Activated CD8-positive, alpha-beta memory T cell treated with anti-CD3 and anti-CD28 coated beads for 36 hours (primary cell): Measurements from ENCODE around the gene FAM153A. TPM values are rescaled to one million over a fixed set of nuclear protein-coding genes. Genes with fewer than 3 reads are reported as not detected.
"Not testable (repeated sequence)": the region's sequence is repeated elsewhere in the genome, so short reads cannot be mapped to it uniquely, and the experiment has no call there.

ENCODE experiments used
- CTCF ChIA-PET: fragments of 350-600 bp; sonication (Branson Sonifier 250); formaldehyde crosslinking; loops from one replicate; lab custom pipeline; 2021; ENCODE audit warnings: antibody characterized with exemption; lab: Charles Lee
- POLR2A ChIA-PET: fragments of 350-600 bp; sonication (Branson Sonifier 250); formaldehyde crosslinking; loops from one replicate; lab custom pipeline; 2021; ENCODE audit warnings: antibody characterized with exemption; lab: Charles Lee
- total RNA-seq, 2 experiments: library from RNA; stranded (reverse); gene quantifications; one replicate each; pipeline ENCODE4 v1.2.3, GENCODE V29; 2021

FAM153A gene
- 1 to 10 TPM; 6.3 to 7.8 TPM for total RNA-seq

- CTCF ChIA-PET, POLR2A ChIA-PET: not testable (repeated sequence)
These were observed at the start of gene FAM153A for GRCh38 chr5:177782792-177783633. Gene FAM153A, minus strand, starts transcription at chr5:177782899.

GRCh38 chr5:177832287-177832686 lies 49.6 kb upstream of the FAM153A start:
- POLR2A ChIA-PET, CTCF ChIA-PET: not testable (repeated sequence)

DNA sequence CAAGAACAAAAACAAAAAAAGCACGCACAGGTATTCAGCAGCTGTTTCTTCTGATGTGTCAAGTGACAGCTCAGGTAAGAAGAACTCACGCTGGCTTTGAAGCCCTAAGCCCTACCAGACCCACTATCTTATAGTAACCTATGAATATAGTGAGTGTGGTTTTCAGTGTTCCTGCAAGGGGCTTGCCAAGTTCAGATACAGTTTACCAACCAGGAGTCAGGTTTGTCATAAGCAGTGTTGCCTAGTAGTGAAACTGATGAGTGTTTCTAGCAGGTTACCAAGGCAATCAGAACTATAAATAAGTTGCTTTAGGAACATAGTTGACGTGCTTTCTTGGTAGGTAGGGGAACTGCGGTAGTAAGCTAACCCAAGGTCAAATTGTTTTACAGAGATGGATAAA lies 43.4 kb upstream of the FAM153A start:
- CTCF ChIA-PET, result not testable (repeated sequence)

DNA sequence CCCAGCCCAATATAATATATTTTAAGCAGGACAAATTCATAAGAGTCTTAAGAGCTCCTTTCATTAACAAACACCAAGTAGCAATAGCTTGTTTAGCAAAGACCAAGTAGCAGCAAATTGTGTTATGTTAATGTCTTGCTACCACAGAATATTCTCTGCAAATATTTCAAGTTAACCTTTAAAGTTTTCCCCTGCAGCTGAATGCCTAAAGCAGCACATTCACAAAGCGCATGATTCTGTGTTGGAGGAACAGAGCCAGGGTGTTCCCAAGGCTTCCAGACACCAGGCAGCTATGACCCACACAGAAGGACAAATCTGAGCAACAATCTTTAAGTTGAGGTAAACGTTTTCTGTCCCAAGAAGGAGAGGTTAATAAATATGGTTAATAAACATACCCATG lies 42.1 kb upstream of the FAM153A start:
- POLR2A ChIA-PET, CTCF ChIA-PET: not testable (repeated sequence)

More for the DNA sequence above, 43.4 kb upstream of the FAM153A start:
- POLR2A ChIA-PET, result not testable (repeated sequence)

- POLR2A ChIA-PET, CTCF ChIA-PET: not testable (repeated sequence)
These were observed 39.8 kb upstream of the FAM153A start for GRCh38 chr5:177822489-177822888.

DNA sequence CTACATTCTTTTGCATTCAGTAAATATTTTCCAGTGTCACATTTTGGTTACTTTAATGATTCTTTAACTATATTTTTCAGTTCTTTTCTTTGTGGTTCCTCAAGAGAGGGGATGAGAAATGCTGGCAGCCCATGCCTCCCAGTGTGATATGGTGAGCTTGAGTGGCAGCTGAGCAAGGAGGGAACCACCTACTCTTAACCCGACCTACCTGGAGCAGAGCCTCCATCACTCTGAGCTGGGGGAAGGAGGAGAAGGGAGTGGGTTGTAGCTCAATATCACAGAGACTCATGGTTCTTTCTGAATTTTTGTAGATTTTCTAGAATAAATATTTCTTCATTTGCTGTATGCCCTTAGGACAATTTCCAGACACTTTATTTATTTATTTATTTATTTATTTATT lies 37.0 kb upstream of the FAM153A start:
- POLR2A ChIA-PET, CTCF ChIA-PET: not testable (repeated sequence)

GRCh38 chr5:177812814-177813425 lies 30.2 kb upstream of the FAM153A start:
- CTCF ChIA-PET, POLR2A ChIA-PET: not testable (repeated sequence)

DNA sequence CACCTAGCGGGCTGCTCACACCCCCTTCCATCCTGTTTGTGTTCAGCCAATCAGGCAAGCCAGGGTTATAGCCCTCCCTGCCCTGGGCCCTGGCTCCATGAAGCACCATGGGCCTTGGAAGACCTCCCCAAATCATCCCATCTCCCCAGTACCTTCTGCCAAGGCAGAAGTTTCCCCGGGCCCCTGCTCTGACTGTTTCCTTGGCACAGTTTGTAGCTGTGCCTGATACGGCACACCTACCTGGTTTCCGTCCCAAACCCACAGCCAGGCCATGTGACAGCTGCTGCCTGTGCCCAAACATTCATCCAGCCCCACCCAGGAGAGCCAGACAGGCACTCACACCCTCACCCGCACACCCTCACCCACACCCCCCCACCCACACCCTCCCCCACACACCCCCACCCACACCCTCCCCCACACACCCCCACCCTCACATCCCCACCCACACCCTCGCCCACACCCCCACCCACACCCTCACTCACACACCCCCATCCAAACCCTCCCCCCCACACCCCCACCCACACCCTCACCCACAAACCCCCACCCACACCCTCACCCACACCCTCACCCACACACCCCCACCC lies 29.6 kb upstream of the FAM153A start:
- CTCF ChIA-PET, result not testable (repeated sequence)

GRCh38 chr5:177809209-177809913 lies 26.7 kb upstream of the FAM153A start:
- POLR2A ChIA-PET, CTCF ChIA-PET: not testable (repeated sequence)

More for the DNA sequence above, 29.6 kb upstream of the FAM153A start:
- POLR2A ChIA-PET, result not testable (repeated sequence)

DNA sequence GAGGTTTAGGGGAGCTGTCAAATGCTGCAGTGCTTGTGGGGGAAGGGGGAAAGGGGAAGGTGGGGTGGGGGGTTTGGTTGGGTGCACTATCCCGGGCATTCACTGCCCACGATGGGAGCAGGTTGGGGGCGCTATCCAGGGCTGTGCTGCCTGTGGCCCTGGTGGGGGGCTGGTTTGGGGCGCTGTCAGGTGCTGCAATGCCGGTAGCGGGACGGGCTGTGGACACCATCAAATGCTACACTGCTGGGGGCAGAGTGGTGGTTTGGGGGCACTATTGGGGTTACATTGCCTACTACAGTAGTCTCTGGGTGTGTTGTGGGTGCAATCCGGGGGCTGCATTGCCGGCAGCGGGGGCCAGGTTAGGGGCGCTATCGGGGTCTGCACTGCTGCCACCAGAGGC lies 25.7 kb upstream of the FAM153A start:
- POLR2A ChIA-PET, CTCF ChIA-PET: not testable (repeated sequence)

DNA sequence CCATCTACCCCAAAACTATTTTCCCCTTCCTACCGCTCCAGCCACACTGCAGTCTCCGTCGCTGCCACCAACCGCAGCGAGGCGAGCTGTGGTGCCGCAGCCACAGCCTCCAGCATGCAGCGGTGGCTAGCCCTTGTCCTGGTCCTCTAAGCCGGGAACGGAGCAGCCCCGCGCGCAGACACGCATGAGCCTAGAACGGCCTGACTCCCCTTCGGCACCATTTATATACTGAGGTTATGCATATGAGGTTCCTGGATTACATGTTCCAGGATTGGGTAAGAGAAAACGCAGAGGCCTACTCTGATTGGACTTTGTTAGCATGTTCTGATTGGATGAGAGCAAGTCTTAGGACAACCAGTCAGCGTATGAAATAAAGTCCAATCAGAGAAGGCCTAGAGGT lies 24.6 kb upstream of the FAM153A start:
- POLR2A ChIA-PET, CTCF ChIA-PET: not testable (repeated sequence)

GRCh38 chr5:177801427-177801826 lies 18.7 kb upstream of the FAM153A start:
- CTCF ChIA-PET, POLR2A ChIA-PET: not testable (repeated sequence)

- POLR2A ChIA-PET, CTCF ChIA-PET: not testable (repeated sequence)
These were observed 15.6 kb upstream of the FAM153A start for GRCh38 chr5:177798237-177798840.

- CTCF ChIA-PET, POLR2A ChIA-PET: not testable (repeated sequence)
These were observed 10.6 kb upstream of the FAM153A start for GRCh38 chr5:177793272-177793671.

- POLR2A ChIA-PET, CTCF ChIA-PET: not testable (repeated sequence)
These were observed 8.9 kb upstream of the FAM153A start for GRCh38 chr5:177791649-177792048.

DNA sequence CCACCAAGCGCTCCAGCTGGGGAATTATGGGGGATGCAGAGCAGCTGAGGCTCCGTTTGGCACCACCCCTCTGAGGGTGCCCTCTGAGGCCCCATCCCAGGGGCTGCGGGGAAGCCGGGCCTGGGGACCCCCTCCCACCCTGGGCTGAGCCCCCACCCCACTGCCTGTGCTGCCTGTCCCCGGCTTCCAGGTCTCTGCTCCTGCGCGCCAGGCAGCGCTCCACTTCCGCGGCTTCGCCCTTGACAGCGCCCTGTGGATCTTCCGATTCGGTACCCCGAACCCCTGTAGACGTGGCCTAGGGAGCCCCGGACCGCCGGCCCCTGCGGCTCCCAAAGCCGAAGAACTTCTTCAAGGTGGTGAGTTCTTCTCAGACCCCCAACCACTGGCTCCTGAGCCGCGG lies 530 bp downstream of the FAM153A start:
- CTCF ChIA-PET, POLR2A ChIA-PET: not testable (repeated sequence)

DNA sequence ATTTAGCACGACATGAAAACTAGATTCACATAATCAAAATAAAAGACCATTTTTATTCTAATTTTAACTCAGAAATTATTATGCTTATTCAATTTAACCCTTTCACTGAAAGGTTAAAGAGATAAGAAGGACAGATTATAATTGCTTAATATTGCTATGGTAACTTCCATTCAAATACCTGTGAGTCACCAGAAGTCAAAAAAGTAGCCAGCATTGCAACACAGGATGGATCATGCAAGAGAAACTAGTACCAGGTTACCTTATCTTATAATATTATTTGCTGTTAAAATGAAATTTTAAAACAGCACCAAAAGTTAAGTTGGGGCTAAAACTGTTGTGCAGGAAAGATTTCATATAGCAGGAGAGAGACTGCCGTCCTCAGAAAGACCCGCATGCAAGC lies 11.5 kb downstream of the FAM153A start:
- POLR2A ChIA-PET, CTCF ChIA-PET: not testable (repeated sequence)

DNA sequence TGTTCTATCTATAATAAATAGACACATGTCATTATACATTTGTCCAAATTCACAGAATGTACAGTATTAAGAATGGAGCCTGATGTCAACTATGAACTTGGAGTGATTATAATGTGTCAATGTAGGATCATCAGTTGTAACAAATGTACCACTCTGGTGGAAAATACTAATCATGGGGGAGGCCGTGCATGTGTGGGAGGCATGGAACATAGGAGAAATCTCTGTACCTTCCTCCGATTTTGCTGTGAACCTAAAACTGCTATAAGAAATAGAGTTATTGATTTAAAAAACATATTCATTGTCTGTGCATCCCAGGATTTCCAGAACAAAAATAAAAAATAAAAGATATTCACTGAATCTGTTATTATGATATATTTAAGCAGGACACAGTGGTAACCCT lies 12.1 kb downstream of the FAM153A start:
- POLR2A ChIA-PET, CTCF ChIA-PET: not testable (repeated sequence)

DNA sequence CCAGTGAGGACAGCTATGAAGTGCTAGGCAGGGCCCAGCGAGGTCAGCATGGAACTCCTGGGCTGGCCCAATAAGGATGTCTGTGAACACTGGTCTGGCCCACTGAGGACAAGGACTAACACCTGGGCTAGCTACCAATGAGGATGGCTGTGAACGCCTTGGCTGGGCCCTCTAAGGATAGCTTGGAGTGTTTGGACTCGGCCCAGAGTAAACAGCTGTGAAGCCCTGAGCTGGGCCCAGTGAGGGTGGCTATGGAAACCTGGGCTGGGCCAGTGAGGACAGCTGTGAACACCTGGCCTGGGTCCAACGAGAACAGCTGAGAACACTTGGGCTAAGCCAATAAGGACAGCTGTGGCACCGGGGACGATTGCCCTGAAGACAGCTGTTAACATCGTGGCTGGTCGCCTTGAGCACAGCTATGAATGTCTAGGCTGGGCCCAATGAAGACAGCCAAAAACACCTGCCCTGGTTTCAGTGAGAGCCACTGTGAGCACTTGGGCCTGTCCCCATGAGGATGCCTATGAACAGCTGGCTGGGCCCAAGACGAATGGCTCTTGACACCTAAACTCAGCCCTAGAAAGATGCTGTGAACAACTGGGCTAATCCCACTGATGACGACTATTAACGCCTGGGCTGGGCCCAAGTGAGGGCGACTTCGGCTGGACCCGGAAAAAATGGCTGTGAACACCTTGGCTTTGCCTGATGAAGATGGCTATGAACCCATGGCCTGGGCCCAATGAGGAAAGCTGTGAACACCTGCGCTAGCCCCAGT lies 18.8 kb downstream of the FAM153A start:
- POLR2A ChIA-PET, CTCF ChIA-PET: not testable (repeated sequence)
